IPS-15b (cell line): ENCODE data around the gene MUC12.
A peak's percentile ranks its signal among the peaks of the same experiment; 100 is the strongest.

ENCODE experiments used
- H3K27me3 ChIP-seq: one replicate; pipeline ENCODE4 v1.6.1; 2013; ENCODE audit warnings: low read length; ENCODE audit not compliant: control insufficient read depth, insufficient read depth
- H3K36me3 ChIP-seq: one replicate; pipeline ENCODE4 v1.6.1; 2013; ENCODE audit warnings: low read length; ENCODE audit not compliant: control insufficient read depth, insufficient read depth
- H3K4me1 ChIP-seq: one replicate; pipeline ENCODE4 v1.6.1; 2013; ENCODE audit warnings: mild to moderate bottlenecking, low read length; ENCODE audit not compliant: control insufficient read depth, insufficient read depth
- H3K4me3 ChIP-seq: one replicate; pipeline ENCODE4 v1.5.1; 2013; ENCODE audit warnings: low read depth, low read length
- H3K9ac ChIP-seq: one replicate; pipeline ENCODE4 v1.6.1; 2013; ENCODE audit warnings: low read depth, mild to moderate bottlenecking, low read length
- H3K9me3 ChIP-seq: one replicate; pipeline ENCODE4 v1.6.1; 2013; ENCODE audit warnings: mild to moderate bottlenecking, low read length; ENCODE audit not compliant: control insufficient read depth, insufficient read depth

MUC12 gene

DNA sequence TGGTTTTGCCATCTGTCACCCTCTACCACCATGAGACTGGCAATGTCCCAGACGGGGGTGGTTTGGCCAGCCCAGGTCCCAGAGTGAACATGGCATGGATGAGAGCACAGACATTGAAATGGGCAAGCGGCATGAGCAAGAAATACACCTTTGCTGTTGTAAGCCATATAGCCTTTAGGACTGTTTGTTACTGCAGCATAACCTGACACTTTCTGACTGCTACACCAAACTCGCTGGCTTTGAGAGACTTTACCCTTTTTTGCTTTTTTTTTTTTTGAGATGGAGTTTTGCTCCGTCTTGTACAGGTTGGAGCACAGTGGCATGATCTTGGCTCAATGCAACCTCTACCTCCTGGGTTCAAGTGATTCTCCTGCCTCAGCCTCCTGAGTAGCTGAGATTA is 25.2 kb upstream of the MUC12 start:
- H3K9me3 ChIP-seq = no peaks in the 10 kb centered on the region
- H3K36me3 ChIP-seq = no peaks in the 10 kb centered on the region
- no peak overlapping the region for H3K9ac ChIP-seq
- H3K4me1 ChIP-seq = peaks cover 8% of the 10 kb centered on the region
- H3K4me3 ChIP-seq = no peak overlapping the region
- H3K27me3 ChIP-seq = no peaks in the 10 kb centered on the region

DNA sequence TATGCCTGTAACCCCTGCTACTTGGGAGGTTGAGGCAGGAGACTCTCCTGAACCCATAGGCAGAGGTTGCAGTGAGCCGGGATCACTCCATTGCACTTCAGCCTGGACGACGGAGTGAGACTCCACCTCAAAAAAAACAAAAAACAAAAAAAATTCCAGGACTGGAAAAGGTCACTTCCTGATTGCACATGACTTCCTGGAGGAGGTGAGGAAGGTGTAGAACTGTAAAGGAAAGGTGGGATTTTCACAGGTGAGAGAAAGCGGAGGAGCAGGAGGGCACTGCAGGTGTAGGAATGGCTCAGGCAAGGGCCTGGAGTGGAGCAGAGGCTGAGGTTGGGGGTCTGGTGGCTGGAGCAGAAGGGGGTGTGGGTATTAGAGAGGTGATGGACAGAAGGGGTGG is 23.3 kb upstream of the MUC12 start:
- Histone ChIP-seq H3K36me3 (no peaks in the 10 kb centered on the region), H3K9me3 (no peaks in the 10 kb centered on the region), H3K4me1 (peaks cover 23% of the 10 kb centered on the region), H3K9ac (no peak overlapping the region), H3K4me3 (no peak overlapping the region), H3K27me3 (no peaks in the 10 kb centered on the region)

DNA sequence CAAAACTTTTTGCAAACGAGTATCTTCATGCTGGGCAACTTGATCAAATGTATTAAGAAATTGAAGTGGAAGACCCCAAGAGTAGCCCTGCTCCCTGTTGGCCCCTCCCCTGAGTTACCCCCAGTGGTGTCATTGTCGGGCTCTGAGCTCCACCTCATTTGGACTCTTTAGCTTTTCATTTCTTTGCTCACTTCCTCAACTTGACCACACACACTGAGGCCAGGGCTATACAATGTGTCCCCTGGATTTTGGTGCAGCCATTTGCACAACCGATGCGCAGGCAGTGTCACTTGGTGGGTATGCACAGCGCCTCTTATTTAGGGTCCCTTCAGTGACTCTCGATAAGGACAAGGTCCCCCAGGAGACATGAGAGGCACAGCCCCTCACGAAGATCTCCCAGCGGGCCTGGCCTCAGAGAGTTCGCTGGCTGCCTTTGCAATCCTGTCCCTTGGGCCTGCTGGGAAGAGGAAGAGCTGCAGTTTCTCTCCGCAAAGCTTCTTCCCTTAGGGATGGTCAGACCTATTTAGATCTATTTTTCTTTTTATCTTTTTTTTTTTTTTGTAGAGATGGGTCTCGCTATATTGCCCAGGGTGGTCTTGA is 22.5 kb upstream of the MUC12 start:
- Histone ChIP-seq H3K9ac (no peak overlapping the region), H3K27me3 (no peaks in the 10 kb centered on the region), H3K4me3 (no peak overlapping the region), H3K4me1 (peaks cover 29% of the 10 kb centered on the region), H3K9me3 (no peaks in the 10 kb centered on the region), H3K36me3 (no peaks in the 10 kb centered on the region)

DNA sequence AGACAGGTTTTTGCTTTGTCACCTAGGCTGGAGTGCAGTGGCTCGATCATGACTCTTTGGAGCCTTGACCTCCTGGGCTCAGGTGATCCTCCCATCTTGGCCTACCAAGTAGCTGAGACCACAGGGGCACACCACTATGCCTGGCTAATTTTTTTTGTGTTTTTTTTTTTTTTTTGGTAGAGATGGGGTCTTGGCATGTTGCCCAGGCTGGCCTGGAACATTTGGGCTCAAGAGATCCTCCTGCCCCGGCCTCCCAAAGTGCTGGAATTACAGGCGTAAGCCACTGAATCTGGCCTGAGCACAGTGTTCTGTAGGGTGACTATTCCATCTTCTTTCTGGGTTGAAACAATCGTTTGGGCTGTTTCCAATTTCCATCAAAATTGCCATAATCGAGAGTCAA is 21.6 kb upstream of the MUC12 start:
- H3K9me3 ChIP-seq = no peaks in the 10 kb centered on the region
- H3K9ac ChIP-seq = no peak overlapping the region
- H3K36me3 ChIP-seq = no peaks in the 10 kb centered on the region
- peaks cover 29% of the 10 kb centered on the region for H3K4me1 ChIP-seq
- H3K27me3 ChIP-seq = no peaks in the 10 kb centered on the region
- H3K4me3 ChIP-seq = no peak overlapping the region

DNA sequence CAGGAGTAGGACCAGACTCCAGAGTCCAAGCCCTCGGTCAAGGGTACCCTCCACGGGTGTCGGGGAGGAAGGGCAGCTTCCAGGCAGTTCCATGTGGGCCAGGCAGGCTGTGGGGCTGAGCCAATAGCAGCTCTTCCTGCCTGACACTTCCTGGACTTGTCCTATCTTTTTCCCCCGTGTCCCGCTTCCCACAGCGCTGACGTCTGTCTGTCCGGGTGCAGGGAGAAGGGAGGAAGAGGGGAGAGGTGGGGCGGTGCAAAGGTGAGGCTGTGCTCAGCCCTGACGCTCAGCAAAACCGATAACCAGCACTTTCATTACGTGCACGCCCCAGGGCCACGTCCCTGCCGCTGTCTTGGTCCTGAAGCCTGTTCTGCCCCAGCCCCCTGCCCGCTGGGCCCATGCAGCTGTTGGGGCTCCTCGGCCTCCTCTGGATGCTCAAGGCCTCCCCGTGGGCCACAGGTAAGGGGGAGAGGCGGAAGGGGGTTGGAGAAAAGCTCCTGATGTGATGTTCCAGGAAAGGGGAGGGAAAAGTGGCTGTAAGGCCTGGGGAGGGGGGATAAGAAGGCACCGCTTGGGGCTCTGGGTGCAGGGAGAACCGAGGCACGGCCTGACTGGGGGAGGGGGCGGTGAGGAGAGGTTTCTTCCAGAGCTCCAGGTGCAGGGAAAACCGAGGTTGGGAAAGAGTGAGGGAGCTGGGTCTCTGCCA is 20.0 kb upstream of the MUC12 start, which contains the start of gene MUC3A:
Gene MUC3A (plus strand): TSS at position 308 of the 706 bp plus-strand sequence. CDS start 91 bp downstream, at position 399.
- H3K27me3 ChIP-seq = no peaks in the 10 kb centered on the region
- peak within 1 kb of the TSS; percentile 40 for H3K4me3 ChIP-seq
- no peaks in the 10 kb centered on the region for H3K9me3 ChIP-seq
- H3K4me1 ChIP-seq = peaks cover 29% of the 10 kb centered on the region
- peak within 1 kb of the TSS; percentile 8 for H3K9ac ChIP-seq
- no peaks in the 10 kb centered on the region for H3K36me3 ChIP-seq

DNA sequence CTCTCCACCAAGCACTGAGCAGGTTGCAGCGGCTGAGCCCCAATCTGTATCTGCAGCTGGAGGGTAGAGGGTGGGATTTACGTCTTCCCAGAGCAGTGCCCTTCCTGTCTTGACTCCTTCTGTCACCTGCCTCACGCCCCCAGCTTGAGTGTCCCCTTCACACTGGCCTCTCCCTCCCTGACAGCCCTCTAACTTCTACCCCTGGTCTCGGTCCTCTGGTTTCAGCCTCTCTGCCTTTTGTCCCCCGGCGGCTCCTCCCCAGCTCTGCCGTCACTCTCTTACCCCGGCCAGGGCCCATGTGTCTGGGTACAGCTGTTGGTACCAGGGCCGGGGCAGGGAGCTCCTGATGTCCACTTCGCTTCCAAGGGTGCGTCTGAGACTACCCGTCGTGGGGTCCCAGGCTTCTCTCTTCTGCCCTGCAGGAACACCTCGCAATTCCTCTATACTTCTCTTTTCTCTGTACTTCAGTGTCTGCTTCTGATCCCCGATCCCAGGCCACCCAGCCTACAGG is 19.4 kb upstream of the MUC12 start:
- no peaks in the 10 kb centered on the region for H3K9me3 ChIP-seq
- H3K36me3 ChIP-seq = no peaks in the 10 kb centered on the region
- peaks cover 29% of the 10 kb centered on the region for H3K4me1 ChIP-seq
- no peak overlapping the region for H3K9ac ChIP-seq
- H3K27me3 ChIP-seq = no peaks in the 10 kb centered on the region
- H3K4me3 ChIP-seq = peak overlapping the region; percentile 40

DNA sequence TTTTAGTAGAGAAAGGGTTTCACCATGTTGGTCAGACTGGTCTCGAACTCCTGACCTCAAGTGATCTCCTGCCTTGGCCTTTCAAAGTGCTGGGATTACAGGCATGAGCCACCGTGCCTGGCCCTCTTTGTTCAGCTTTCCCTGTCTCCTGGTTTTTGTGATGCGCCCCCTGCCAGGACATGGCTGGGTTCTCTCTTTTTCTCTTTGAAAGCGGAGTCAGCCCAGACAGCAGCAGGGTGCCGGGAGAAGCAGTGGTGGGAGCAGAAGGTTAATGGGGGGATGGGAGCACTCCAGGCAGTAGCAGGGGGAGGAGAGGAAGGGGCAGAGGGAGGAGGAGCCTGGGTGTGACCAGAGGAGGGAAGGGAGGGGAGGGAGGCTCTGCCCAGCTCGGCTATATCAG is 18.2 kb upstream of the MUC12 start:
- no peaks in the 10 kb centered on the region for H3K27me3 ChIP-seq
- no peak overlapping the region for H3K4me3 ChIP-seq
- no peaks in the 10 kb centered on the region for H3K9me3 ChIP-seq

DNA sequence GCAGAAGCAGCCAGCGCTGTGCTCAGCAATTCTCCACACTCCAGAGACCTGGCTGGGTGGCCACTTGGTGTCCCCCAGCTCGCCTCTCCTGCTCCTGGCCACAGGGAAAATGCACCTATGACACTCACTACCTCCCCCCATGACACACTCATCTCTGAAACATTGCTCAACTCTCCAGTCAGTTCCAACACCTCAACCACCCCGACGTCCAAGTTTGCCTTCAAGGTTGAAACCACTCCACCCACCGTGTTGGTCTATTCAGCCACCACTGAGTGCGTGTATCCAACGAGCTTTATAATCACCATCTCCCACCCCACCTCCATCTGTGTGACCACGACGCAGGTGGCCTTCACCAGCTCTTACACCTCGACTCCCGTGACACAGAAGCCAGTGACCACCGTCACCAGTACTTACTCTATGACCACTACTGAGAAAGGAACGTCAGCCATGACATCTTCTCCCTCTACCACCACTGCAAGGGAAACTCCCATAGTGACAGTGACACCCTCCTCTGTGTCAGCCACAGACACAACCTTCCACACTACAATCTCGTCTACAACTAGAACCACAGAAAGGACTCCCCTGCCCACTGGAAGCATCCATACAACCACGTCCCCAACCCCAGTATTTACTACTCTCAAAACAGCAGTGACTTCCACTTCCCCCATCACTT is 17.3 kb upstream of the MUC12 start:
- no peaks in the 10 kb centered on the region for H3K9me3 ChIP-seq
- H3K36me3 ChIP-seq = no peaks in the 10 kb centered on the region
- no peak overlapping the region for H3K4me3 ChIP-seq
- H3K4me1 ChIP-seq = peaks cover 24% of the 10 kb centered on the region
- H3K27me3 ChIP-seq = no peaks in the 10 kb centered on the region
- H3K9ac ChIP-seq = no peak overlapping the region

More for the DNA sequence above, 18.2 kb upstream of the MUC12 start:
- Histone ChIP-seq H3K4me1 (peaks cover 29% of the 10 kb centered on the region), H3K9ac (no peak overlapping the region), H3K36me3 (no peaks in the 10 kb centered on the region)

DNA sequence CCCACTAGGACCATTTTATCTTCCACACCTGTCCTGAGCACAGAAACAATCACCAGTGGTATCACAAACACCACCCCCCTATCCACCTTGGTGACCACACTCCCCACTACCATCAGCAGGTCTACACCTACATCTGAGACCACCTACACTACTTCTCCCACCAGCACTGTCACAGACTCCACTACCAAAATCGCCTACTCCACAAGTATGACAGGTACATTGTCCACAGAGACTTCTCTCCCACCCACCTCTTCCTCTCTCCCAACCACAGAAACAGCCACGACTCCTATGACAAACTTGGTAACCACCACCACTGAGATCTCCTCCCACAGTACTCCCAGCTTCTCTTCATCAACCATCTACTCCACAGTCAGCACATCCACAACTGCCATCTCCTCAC is 16.7 kb upstream of the MUC12 start:
- no peaks in the 10 kb centered on the region for H3K9me3 ChIP-seq
- H3K27me3 ChIP-seq = no peaks in the 10 kb centered on the region
- peaks cover 24% of the 10 kb centered on the region for H3K4me1 ChIP-seq
- H3K9ac ChIP-seq = no peak overlapping the region
- no peak overlapping the region for H3K4me3 ChIP-seq
- no peaks in the 10 kb centered on the region for H3K36me3 ChIP-seq

DNA sequence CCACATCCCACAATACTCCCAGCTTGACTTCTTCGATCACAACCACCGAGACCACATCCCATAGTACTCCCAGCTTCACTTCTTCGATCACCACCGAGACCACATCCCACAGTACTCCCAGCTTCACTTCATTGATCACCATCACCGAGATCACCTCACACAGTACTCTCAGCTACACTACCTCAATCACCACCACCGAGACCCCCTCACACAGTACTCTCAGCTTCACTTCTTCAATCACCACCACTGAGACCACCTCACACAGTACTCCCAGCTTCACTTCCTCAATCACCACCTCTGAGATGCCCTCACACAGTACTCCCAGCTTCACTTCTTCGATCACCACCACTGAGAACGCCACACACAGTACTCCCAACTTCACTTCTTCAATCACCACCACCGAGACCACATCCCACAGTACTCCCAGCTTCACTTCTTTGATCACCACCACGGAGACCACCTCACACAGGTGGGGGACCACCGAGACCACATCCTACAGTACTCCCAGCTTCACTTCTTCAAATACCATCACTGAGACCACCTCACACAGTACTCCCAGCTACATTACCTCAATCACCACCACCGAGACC is 11.4 kb upstream of the MUC12 start:
- Histone ChIP-seq H3K27me3 (peaks cover 3% of the 10 kb centered on the region), H3K4me1 (no peaks in the 10 kb centered on the region), H3K9me3 (no peaks in the 10 kb centered on the region), H3K9ac (no peak overlapping the region), H3K36me3 (no peaks in the 10 kb centered on the region), H3K4me3 (no peak overlapping the region)

DNA sequence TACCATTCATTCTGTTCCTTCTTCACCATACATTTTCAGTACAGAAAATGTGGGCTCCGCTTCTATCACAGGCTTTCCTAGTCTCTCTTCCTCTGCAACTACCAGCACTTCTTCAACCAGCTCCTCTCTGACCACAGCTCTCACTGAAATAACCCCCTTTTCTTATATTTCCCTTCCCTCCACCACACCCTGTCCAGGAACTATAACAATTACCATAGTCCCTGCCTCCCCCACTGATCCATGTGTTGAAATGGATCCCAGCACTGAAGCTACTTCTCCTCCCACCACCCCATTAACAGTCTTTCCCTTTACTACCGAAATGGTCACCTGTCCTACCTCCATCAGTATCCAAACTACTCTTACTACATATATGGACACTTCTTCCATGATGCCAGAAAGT is 9.5 kb upstream of the MUC12 start:
- Histone ChIP-seq H3K9me3 (no peaks in the 10 kb centered on the region), H3K27me3 (peaks cover 8% of the 10 kb centered on the region)

More for the DNA sequence above, 9.5 kb upstream of the MUC12 start:
- no peak overlapping the region for H3K9ac ChIP-seq
- peaks cover 6% of the 10 kb centered on the region for H3K4me1 ChIP-seq
- H3K36me3 ChIP-seq = no peaks in the 10 kb centered on the region
- H3K4me3 ChIP-seq = no peak overlapping the region
